SK-N-SH (cell line): ENCODE measurements around the gene LRMDA.

Source experiments
- EP300 ChIP-seq, 2 experiments: IDR thresholded peaks; 2 replicates each; pipeline versions ENCODE4 v1.4.0 to v1.6.1; 2012; ENCODE audit warnings: borderline replicate concordance in 1 of 2, low read depth in 1 of 2, low read length in 1 of 2
- RAD21 ChIP-seq: IDR thresholded peaks from 2 replicates; pipeline ENCODE4 v1.6.1; 2012; ENCODE audit warnings: mild to moderate bottlenecking, low read length
- TF ChIP-seq, protein P1 (sequence below): fragments of 200-600 bp; sonication (generic); IDR thresholded peaks from 2 replicates; pipeline ENCODE4 v1.6.1; 2017; ENCODE audit warnings: antibody characterized with exemption, mild to moderate bottlenecking, moderate library complexity

DNA sequence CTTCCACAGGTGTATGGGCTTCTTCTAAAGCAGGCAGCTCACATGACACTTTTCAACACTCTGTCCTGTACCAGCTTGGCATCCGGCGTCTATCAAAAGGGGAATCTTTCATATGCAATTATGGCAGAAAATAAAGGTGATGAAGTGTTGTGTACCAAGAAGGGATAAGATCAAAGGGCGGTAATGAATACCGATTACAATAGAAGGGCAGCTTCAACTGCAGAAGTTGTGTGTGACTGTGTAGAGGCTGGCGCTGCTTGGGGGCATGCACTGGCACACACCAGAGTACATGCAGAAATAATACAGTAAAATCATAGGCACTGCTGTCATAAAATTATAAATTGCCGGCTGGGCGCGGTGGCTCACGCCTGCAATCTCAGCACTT lies 744.7 kb downstream of the LRMDA start:
- no peak for TF ChIP-seq EP300 (IDR thresholded peaks at IDR 0.05; ENCODE audit: borderline replicate concordance in 1 of 2, low read depth in 1 of 2, low read length in 1 of 2)
- TF ChIP-seq, protein P1, sequence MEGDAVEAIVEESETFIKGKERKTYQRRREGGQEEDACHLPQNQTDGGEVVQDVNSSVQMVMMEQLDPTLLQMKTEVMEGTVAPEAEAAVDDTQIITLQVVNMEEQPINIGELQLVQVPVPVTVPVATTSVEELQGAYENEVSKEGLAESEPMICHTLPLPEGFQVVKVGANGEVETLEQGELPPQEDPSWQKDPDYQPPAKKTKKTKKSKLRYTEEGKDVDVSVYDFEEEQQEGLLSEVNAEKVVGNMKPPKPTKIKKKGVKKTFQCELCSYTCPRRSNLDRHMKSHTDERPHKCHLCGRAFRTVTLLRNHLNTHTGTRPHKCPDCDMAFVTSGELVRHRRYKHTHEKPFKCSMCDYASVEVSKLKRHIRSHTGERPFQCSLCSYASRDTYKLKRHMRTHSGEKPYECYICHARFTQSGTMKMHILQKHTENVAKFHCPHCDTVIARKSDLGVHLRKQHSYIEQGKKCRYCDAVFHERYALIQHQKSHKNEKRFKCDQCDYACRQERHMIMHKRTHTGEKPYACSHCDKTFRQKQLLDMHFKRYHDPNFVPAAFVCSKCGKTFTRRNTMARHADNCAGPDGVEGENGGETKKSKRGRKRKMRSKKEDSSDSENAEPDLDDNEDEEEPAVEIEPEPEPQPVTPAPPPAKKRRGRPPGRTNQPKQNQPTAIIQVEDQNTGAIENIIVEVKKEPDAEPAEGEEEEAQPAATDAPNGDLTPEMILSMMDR: no peak
- TF ChIP-seq RAD21: no peak
